Heart left ventricle (tissue), 13 donors: ENCODE data around the gene DCTD.

Experiments
- CTCF ChIP-seq, 12 donors: fragments of 200-600 bp; sonication (generic) in 4 of 12; IDR thresholded peaks; one replicate each; pipeline versions ENCODE4 v1.5.0 to v1.8.0; 2018 to 2022; ENCODE audit warnings: antibody characterized with exemption in 12 of 12, mild to moderate bottlenecking in 5 of 12
- POLR2A ChIP-seq, 2 donors: fragments of 450-650 bp; IDR thresholded peaks; one replicate each; pipeline ENCODE4 v1.6.1; 2017; ENCODE audit warnings: antibody characterized with exemption in 2 of 2, mild to moderate bottlenecking in 2 of 2, moderate library complexity in 2 of 2
- donor health status: ischemic (EF 13 %, LVEDD 7.1; RV severe dilation, severe dysfunction).
- donor health status: DM: no; HTN: yes; CAD: no.
- donor health status: DM: no; HTN: no; CAD: no.
- donor health status: ischemic (EF 25% LVEDD 6.9; RV normal size, moderate dysfunction).
- donor health status: ischemic (EF 25% LVEDD 5.7; RV mildly dilated, moderate dysfunction).
- donor health status: ischemic (EF 35%, LVEDD 5.7; RV mildly dilated, moderate dysfunction).
- donor health status: nonischemic (EF 11% LVEDD 7.7; RV severe dilation, severe dysfunction).
- donor health status: DM: yes; HTN: yes; CAD: no.
- donor health status: PGD.
- donor health status: ischemic (EF 29% LVEDD 5.4; RV normal size, mild dysfunction).
- donor health status: nonischemic (EF 23%, LVEDD 6.1; RV moderate dilation, normal function).

GRCh38 chr4:182881914-182882313 lies 35.3 kb downstream of the DCTD start:
- TF ChIP-seq CTCF (IDR thresholded peaks at IDR 0.05) (no peak), POLR2A (IDR thresholded peaks at IDR 0.05) (no peak)
